ENCODE measurements around the gene PAIP1. TPM values are rescaled to one million over a fixed set of nuclear protein-coding genes. Genes with fewer than 3 reads are reported as not detected.

PAIP1 gene
- polyA plus RNA-seq, 3 donors: 31.4 to 49.2 (median 41.0) TPM

DNA sequence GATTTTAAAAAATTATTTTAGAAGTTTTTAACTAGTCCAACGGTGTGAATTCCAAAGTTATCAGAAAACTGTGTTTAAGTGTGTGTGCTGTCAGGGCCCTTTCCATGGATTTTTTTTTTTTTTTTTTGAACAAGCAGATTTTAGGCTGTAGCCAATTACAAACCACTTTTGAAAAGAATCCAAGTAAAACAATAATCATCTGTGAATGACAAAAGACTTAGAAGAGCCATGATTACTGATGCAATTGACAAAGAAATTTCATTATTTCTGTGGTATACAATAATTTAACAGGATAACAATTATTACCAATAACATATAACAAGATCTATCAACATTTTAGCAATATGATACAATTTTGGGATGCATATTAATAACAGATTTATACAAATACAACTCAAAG is 16.2 kb upstream of the PAIP1 start:
- no peaks in the 10 kb centered on the region for H3K27me3 ChIP-seq (ENCODE audit: control insufficient read depth in 2 of 2, insufficient read depth in 2 of 2, low read length in 2 of 2)
- Mint-ChIP-seq H3K36me3 (peaks cover 13 to 18% of the 10 kb centered on the region in 2 donors), H3K4me1 (no peaks in the 10 kb centered on the region), H3K27me3 (ENCODE audit: low read depth in 3 of 3) (peaks cover 0 to 3% (median 0%) of the 10 kb centered on the region in 3 donors), H3K27ac (no peak overlapping the region), H3K9me3 (peaks cover 0 to 7% (median 5%) of the 10 kb centered on the region in 7 donors), H3K4me3 (no peak overlapping the region)
- no peak overlapping the region for H3K4me3 ChIP-seq (replicated peaks in 1 of 3; ENCODE audit: low read depth in 2 of 3, low read length in 3 of 3)
- DNase-seq: no peak
- no CpG with 5 or more reads among the region's 1 CpG for WGBS (ENCODE audit: insufficient coverage)
- H3K9ac ChIP-seq (ENCODE audit: insufficient read depth, low read length, poor library complexity, severe bottlenecking): no peak overlapping the region
- intact Hi-C loops (cut with micrococcal nuclease): no loop called here
- H3K9me3 ChIP-seq (replicated peaks in 1 of 2; ENCODE audit: control insufficient read depth in 1 of 2, insufficient read depth in 1 of 2, low read length in 2 of 2): peaks cover 0 to 5% of the 10 kb centered on the region in 2 donors
- H3K4me2 ChIP-seq (replicated peaks; ENCODE audit: extremely low read depth, low read length, poor library complexity, severe bottlenecking): no peak overlapping the region
- no peaks in the 10 kb centered on the region for H4K20me1 ChIP-seq (ENCODE audit: insufficient read depth, low read length)
- no peak overlapping the region for H2AFZ ChIP-seq (ENCODE audit: insufficient read depth, low read depth, low read length, poor library complexity, severe bottlenecking)
- TF ChIP-seq, protein P1, sequence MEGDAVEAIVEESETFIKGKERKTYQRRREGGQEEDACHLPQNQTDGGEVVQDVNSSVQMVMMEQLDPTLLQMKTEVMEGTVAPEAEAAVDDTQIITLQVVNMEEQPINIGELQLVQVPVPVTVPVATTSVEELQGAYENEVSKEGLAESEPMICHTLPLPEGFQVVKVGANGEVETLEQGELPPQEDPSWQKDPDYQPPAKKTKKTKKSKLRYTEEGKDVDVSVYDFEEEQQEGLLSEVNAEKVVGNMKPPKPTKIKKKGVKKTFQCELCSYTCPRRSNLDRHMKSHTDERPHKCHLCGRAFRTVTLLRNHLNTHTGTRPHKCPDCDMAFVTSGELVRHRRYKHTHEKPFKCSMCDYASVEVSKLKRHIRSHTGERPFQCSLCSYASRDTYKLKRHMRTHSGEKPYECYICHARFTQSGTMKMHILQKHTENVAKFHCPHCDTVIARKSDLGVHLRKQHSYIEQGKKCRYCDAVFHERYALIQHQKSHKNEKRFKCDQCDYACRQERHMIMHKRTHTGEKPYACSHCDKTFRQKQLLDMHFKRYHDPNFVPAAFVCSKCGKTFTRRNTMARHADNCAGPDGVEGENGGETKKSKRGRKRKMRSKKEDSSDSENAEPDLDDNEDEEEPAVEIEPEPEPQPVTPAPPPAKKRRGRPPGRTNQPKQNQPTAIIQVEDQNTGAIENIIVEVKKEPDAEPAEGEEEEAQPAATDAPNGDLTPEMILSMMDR (IDR thresholded peaks at IDR 0.05): no peak
- no peak overlapping the region for H3K27ac ChIP-seq (ENCODE audit: low read depth in 1 of 2, low read length in 2 of 2)
- H3K4me1 ChIP-seq (ENCODE audit: control insufficient read depth in 1 of 2, insufficient read depth in 2 of 2, low read length in 2 of 2): no peaks in the 10 kb centered on the region
- no peaks in the 10 kb centered on the region for H3K36me3 ChIP-seq (replicated peaks in 1 of 2; ENCODE audit: control insufficient read depth in 1 of 2, insufficient read depth in 2 of 2, low read length in 2 of 2)
- H3K79me2 ChIP-seq (ENCODE audit: insufficient read depth, low read length): no peaks in the 10 kb centered on the region

DNA sequence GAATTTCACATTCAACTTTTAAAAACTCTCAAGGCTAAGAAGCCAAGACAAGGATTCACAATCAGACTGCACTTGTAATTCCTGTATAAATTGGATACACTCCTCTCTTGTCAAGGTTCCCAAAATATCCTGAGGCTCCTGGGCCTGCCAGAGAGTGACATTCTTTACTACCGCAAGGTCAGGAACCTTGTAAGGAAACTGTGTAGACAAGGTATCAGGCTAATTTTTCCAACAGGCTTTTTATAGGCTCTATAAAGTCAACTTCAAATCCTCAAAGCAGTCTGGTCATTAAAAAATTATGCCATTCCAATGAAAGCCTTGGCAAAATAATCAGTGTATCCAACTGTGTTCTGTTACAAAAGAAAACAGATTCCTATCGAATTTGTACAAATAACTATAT is 15.5 kb upstream of the PAIP1 start:
- no CpG with 5 or more reads among the region's 2 CpGs for WGBS (ENCODE audit: insufficient coverage)
- Mint-ChIP-seq H3K27ac (no peak overlapping the region), H3K36me3 (peaks cover 13 to 18% of the 10 kb centered on the region in 2 donors), H3K4me3 (no peak overlapping the region), H3K4me1 (no peaks in the 10 kb centered on the region), H3K27me3 (ENCODE audit: low read depth in 3 of 3) (peaks cover 0 to 3% (median 0%) of the 10 kb centered on the region in 3 donors), H3K9me3 (peaks cover 0 to 7% (median 5%) of the 10 kb centered on the region in 7 donors)
- H2AFZ ChIP-seq (ENCODE audit: insufficient read depth, low read depth, low read length, poor library complexity, severe bottlenecking): no peak overlapping the region
- no peak overlapping the region for H3K4me3 ChIP-seq (replicated peaks in 1 of 3; ENCODE audit: low read depth in 2 of 3, low read length in 3 of 3)
- no peak overlapping the region for H3K9ac ChIP-seq (ENCODE audit: insufficient read depth, low read length, poor library complexity, severe bottlenecking)
- no peaks in the 10 kb centered on the region for H3K27me3 ChIP-seq (ENCODE audit: control insufficient read depth in 2 of 2, insufficient read depth in 2 of 2, low read length in 2 of 2)
- H4K20me1 ChIP-seq (ENCODE audit: insufficient read depth, low read length): no peaks in the 10 kb centered on the region
- H3K27ac ChIP-seq (ENCODE audit: low read depth in 1 of 2, low read length in 2 of 2): no peak overlapping the region
- no peaks in the 10 kb centered on the region for H3K4me1 ChIP-seq (ENCODE audit: control insufficient read depth in 1 of 2, insufficient read depth in 2 of 2, low read length in 2 of 2)
- DNase-seq: no peak
- intact Hi-C loops (cut with micrococcal nuclease): no loop called here
- TF ChIP-seq, protein P1 (IDR thresholded peaks at IDR 0.05): no peak
- no peaks in the 10 kb centered on the region for H3K36me3 ChIP-seq (replicated peaks in 1 of 2; ENCODE audit: control insufficient read depth in 1 of 2, insufficient read depth in 2 of 2, low read length in 2 of 2)
- H3K9me3 ChIP-seq (replicated peaks in 1 of 2; ENCODE audit: control insufficient read depth in 1 of 2, insufficient read depth in 1 of 2, low read length in 2 of 2): peaks cover 0 to 5% of the 10 kb centered on the region in 2 donors
- H3K4me2 ChIP-seq (replicated peaks; ENCODE audit: extremely low read depth, low read length, poor library complexity, severe bottlenecking): no peak overlapping the region
- no peaks in the 10 kb centered on the region for H3K79me2 ChIP-seq (ENCODE audit: insufficient read depth, low read length)
